KMS-11 (cell line): ENCODE data around the gene IFIH1.

ENCODE experiments used
- H2AFZ ChIP-seq: fragments of 200-600 bp; sonication (generic); 2 replicates; pipeline ENCODE4 v1.6.1; 2016; ENCODE audit warnings: antibody characterized with exemption, mixed run types, low read depth
- H3K27ac ChIP-seq: fragments of 200-600 bp; sonication (generic); 2 replicates; pipeline ENCODE4 v1.6.1; 2016; ENCODE audit warnings: mild to moderate bottlenecking, mixed run types
- H3K27me3 ChIP-seq: fragments of 200-600 bp; sonication (generic); 2 replicates; pipeline ENCODE4 v1.6.1; 2017; ENCODE audit warnings: mild to moderate bottlenecking, low read depth, mixed run types, moderate library complexity; ENCODE audit not compliant: insufficient read depth
- H3K36me3 ChIP-seq: fragments of 200-600 bp; sonication (generic); 2 replicates; pipeline ENCODE4 v1.6.1; 2017; ENCODE audit warnings: mild to moderate bottlenecking, mixed run types; ENCODE audit not compliant: insufficient read depth
- H3K4me1 ChIP-seq: fragments of 200-600 bp; sonication (generic); 2 replicates; pipeline ENCODE4 v1.6.1; 2016; ENCODE audit warnings: mild to moderate bottlenecking, low read depth, mixed run types; ENCODE audit not compliant: poor library complexity, severe bottlenecking
- H3K4me2 ChIP-seq: fragments of 200-600 bp; sonication (generic); 2 replicates; pipeline ENCODE4 v1.7.0; 2016; ENCODE audit warnings: mild to moderate bottlenecking, mixed run types
- H3K4me3 ChIP-seq: fragments of 200-600 bp; sonication (generic); IDR thresholded peaks from 2 replicates; pipeline ENCODE4 v1.6.1; 2017; ENCODE audit warnings: low read depth, low read length, mixed read lengths; ENCODE audit not compliant: insufficient read depth
- H3K79me2 ChIP-seq: fragments of 200-600 bp; sonication (generic); 2 replicates; pipeline ENCODE4 v1.6.1; 2016; ENCODE audit warnings: low read depth, mixed run types; ENCODE audit not compliant: insufficient read depth
- H3K9ac ChIP-seq: fragments of 200-600 bp; sonication (generic); 2 replicates; pipeline ENCODE4 v1.6.1; 2016; ENCODE audit warnings: mild to moderate bottlenecking, mixed run types
- H4K20me1 ChIP-seq: fragments of 200-600 bp; sonication (generic); 2 replicates; pipeline ENCODE4 v1.6.1; 2016; ENCODE audit warnings: mild to moderate bottlenecking, mixed run types; ENCODE audit not compliant: insufficient read depth
- TF ChIP-seq, protein P1 (sequence below): fragments of 200-600 bp; sonication (generic); conservative IDR thresholded peaks from 2 replicates; pipeline ENCODE4 v1.6.1; 2017; ENCODE audit warnings: low read depth, mild to moderate bottlenecking, antibody characterized with exemption, low read length, moderate library complexity, mixed read lengths

The IFIH1 gene

DNA sequence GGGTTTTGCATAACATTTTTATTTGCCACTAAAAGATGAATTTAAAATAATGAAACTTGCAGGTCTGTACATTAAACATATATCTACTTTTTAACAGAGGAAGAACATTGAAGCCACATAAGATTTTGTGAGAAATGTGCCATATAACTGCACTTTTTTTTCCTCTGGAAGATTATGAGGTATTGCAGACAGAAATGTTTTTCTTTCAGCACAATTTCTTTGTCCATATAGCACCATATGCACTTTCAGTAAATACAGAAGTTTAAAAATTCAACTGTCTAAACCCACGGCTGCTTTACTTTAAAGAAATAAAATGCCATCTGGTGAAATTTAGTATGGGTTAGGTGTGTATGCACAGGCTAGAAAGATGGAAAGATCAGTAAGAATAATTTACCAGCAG is 74.8 kb downstream of the IFIH1 start:
- H3K4me1 ChIP-seq, result no peaks in the 10 kb centered on the region
- H3K9ac ChIP-seq, result no peak overlapping the region
- H4K20me1 ChIP-seq, result no peaks in the 10 kb centered on the region
- no peak overlapping the region for H3K4me3 ChIP-seq
- TF ChIP-seq, protein P1, sequence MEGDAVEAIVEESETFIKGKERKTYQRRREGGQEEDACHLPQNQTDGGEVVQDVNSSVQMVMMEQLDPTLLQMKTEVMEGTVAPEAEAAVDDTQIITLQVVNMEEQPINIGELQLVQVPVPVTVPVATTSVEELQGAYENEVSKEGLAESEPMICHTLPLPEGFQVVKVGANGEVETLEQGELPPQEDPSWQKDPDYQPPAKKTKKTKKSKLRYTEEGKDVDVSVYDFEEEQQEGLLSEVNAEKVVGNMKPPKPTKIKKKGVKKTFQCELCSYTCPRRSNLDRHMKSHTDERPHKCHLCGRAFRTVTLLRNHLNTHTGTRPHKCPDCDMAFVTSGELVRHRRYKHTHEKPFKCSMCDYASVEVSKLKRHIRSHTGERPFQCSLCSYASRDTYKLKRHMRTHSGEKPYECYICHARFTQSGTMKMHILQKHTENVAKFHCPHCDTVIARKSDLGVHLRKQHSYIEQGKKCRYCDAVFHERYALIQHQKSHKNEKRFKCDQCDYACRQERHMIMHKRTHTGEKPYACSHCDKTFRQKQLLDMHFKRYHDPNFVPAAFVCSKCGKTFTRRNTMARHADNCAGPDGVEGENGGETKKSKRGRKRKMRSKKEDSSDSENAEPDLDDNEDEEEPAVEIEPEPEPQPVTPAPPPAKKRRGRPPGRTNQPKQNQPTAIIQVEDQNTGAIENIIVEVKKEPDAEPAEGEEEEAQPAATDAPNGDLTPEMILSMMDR, result no peak
- no peak overlapping the region for H3K4me2 ChIP-seq
- no peak overlapping the region for H2AFZ ChIP-seq
- no peak overlapping the region for H3K27ac ChIP-seq
- no peaks in the 10 kb centered on the region for H3K79me2 ChIP-seq
- no peaks in the 10 kb centered on the region for H3K36me3 ChIP-seq
- no peaks in the 10 kb centered on the region for H3K27me3 ChIP-seq

DNA sequence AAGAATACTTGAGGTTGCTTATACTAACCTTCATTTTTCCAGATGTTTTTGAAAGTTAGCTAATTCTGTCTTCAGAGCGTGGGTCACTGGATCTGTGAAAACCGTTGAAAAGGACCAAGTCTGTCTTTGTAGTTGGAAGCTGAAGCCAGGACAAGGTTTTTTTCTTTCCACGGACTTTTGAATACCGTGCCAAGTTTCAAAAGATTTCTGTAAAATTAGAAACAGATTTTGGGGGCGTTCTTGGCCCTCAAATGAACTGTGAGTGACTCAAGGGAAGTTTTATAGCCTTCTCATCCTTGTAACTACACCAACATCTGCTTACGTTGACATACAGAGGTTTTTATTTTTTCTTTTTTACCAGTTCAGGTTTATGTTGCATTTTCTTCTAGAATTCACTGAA is 75.2 kb downstream of the IFIH1 start, which contains the start of gene FAP:
FAP (minus strand) TSS at position 152 of the 400 bp plus-strand sequence; CDS start at position 34, 118 bp downstream.
- no peaks in the 10 kb centered on the region for H3K4me1 ChIP-seq
- no peaks in the 10 kb centered on the region for H3K79me2 ChIP-seq
- H2AFZ ChIP-seq, result no peak within 1 kb of the TSS
- no peak within 1 kb of the TSS for H3K9ac ChIP-seq
- no peak within 1 kb of the TSS for H3K27ac ChIP-seq
- no peaks in the 10 kb centered on the region for H4K20me1 ChIP-seq
- H3K4me2 ChIP-seq, result no peak within 1 kb of the TSS
- H3K4me3 ChIP-seq, result no peak within 1 kb of the TSS
- TF ChIP-seq, protein P1, result no peak
- no peaks in the 10 kb centered on the region for H3K27me3 ChIP-seq
- H3K36me3 ChIP-seq, result no peaks in the 10 kb centered on the region

DNA sequence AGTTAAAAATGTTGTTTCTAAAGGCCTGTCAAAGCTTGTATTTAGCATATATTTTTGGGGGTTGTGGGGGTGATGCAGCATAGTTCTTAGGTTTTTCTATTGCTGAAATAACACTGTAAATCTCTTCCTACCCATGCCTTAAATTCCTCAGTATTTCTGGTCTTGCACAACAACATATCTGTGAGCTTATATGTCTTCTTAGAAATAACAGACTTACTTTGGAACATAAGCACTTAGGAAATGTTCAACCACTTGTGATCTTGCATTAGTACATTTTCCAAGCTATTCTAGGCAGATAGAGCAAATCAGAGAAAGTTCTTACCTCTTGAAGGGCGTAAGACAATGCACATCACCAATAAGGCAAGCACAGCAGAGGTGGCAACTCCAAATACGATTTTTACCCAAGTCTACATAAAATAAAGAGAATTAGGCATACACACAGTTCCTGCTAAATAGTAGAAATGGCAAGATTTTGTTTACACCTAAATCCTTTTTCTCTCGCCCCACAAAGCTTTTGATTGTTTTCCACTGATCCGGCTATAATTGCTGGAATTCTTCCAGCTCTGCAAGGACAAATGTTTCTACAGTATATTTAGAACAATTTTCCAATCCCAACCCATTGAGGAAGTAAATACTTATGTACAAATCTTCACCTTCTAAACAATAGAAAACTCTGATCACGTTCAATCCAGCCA is 75.8 kb downstream of the IFIH1 start:
- TF ChIP-seq, protein P1, result no peak
- H3K9ac ChIP-seq, result no peak overlapping the region
- H3K36me3 ChIP-seq, result no peaks in the 10 kb centered on the region
- no peak overlapping the region for H3K4me3 ChIP-seq
- H3K4me1 ChIP-seq, result no peaks in the 10 kb centered on the region
- no peak overlapping the region for H3K4me2 ChIP-seq
- no peaks in the 10 kb centered on the region for H3K27me3 ChIP-seq
- no peak overlapping the region for H2AFZ ChIP-seq
- H3K79me2 ChIP-seq, result no peaks in the 10 kb centered on the region
- no peaks in the 10 kb centered on the region for H4K20me1 ChIP-seq
- no peak overlapping the region for H3K27ac ChIP-seq

DNA sequence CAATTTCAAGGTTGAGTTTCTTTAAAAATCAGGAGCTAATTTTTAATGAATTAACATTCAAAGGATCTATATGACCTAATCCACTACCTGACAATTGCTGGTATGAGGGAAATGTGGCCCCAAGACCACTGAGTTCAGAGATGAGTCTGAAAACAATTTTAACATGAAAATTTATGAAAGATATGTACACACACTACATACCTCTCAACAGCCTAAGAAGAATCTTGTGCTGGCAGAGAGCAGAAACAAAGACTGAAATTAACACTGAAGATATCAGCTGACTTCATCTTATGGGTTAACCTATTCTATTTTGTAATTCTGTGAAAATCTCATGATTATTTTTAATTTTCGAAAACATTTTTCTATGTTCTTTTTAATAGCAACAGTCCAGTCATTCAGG is 76.9 kb downstream of the IFIH1 start:
- Histone ChIP-seq H3K79me2 (no peaks in the 10 kb centered on the region), H4K20me1 (no peaks in the 10 kb centered on the region), H3K9ac (no peak overlapping the region), H3K4me1 (no peaks in the 10 kb centered on the region), H3K27ac (no peak overlapping the region), H3K27me3 (no peaks in the 10 kb centered on the region), H3K36me3 (no peaks in the 10 kb centered on the region), H3K4me3 (no peak overlapping the region), H2AFZ (no peak overlapping the region), H3K4me2 (no peak overlapping the region)
- TF ChIP-seq, protein P1, result no peak
